A549 (cell line): ENCODE measurements around the gene ZFPM1.

Experiments used
- ATOH8 ChIP-seq: fragments of 250-450 bp; sonication (Bioruptor Pico); IDR thresholded peaks from 2 replicates; pipeline ENCODE4 v1.5.0; 2020; ENCODE audit warnings: low read depth, mild to moderate bottlenecking, moderate library complexity
- CHD2 ChIP-seq: fragments of 150-350 bp; IDR thresholded peaks from 2 replicates; pipeline ENCODE4 v1.6.1; 2014; ENCODE audit warnings: low read length; ENCODE audit not compliant: partially characterized antibody
- CTCF ChIP-seq: fragments of >200 bp; sonication (Bioruptor Twin); formaldehyde crosslinking; IDR thresholded peaks from 3 replicates; pipeline ENCODE4 v1.5.1; 2016
- JUNB ChIP-seq: fragments of >200 bp; sonication (Bioruptor Twin); formaldehyde crosslinking; IDR thresholded peaks from 2 replicates; pipeline ENCODE4 v1.6.1; 2016
- MAX ChIP-seq: IDR thresholded peaks from 2 replicates; pipeline ENCODE4 v1.6.1; 2012
- NR3C1 ChIP-seq: fragments of >200 bp; sonication (Bioruptor Twin); formaldehyde crosslinking; IDR thresholded peaks from 3 replicates; pipeline ENCODE4 v1.6.1; 2017
- PBX3 ChIP-seq: IDR thresholded peaks from 2 replicates; pipeline ENCODE4 v1.6.1; 2012
- POLR2A ChIP-seq: IDR thresholded peaks from 2 replicates; pipeline ENCODE4 v1.6.1; 2012; ENCODE audit warnings: mild to moderate bottlenecking, low read length
- REST ChIP-seq: fragments of 200-600 bp; sonication (generic); IDR thresholded peaks from 2 replicates; pipeline ENCODE4 v1.6.1; 2016; ENCODE audit warnings: antibody characterized with exemption, mild to moderate bottlenecking, moderate library complexity
- RFX5 ChIP-seq: fragments of 450-650 bp; IDR thresholded peaks from 2 replicates; pipeline ENCODE4 v1.7.1; 2014; ENCODE audit warnings: antibody characterized with exemption, mild to moderate bottlenecking, moderate library complexity

- TF ChIP-seq PBX3: no peak
- no peak for TF ChIP-seq CTCF
- no peak for TF ChIP-seq NR3C1
- TF ChIP-seq CHD2: no peak
- no peak for TF ChIP-seq ATOH8
- no peak for TF ChIP-seq REST
- TF ChIP-seq POLR2A: no peak
- TF ChIP-seq MAX: no peak
- no peak for TF ChIP-seq JUNB
- no peak for TF ChIP-seq RFX5
These were observed 22.9 kb upstream of the ZFPM1 start for GRCh38 chr16:88430185-88430523.
